ENCODE data around the gene COL11A2. TPM values are rescaled to one million over a fixed set of nuclear protein-coding genes. Genes with fewer than 3 reads are reported as not detected.

The COL11A2 gene
- total RNA-seq, 1 donor from 2014 or later: 0.47 TPM

DNA sequence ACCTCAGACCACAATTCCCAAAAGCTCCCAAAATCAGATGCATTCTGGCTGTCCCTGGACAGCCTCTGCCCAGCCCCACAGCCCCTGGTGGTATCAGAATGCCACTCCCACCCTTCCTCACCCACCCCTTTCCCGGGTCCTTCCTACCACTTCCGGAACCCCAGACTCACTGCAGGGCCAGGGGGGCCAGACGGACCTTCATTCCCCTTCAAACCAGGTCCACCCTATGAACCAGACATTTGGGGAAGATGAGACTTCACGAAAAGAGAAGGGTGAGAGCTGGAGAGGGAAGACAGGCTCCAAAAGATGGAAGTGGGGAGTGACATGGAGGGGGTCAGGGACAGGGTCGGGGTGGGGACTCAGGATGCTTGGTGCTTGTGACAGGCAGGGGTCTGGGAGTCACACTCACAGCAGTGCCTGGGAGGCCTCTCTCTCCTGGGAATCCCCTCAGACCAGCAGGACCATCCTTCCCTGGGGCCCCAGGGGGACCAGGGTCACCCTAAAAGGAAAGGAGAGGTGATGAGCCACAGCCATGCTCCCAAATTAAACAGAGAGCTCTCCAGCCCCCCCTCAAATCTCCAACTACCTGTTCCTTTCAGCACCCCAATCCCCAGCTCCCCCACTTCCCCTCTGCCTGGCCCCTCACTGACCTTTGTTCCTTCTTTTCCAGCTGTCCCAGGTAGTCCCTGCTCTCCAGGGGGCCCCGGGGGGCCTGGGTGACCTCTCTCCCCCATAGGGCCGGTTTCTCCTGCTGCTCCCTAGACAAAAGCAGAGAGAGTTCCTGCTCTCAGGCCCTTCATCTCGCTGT is 20.2 kb downstream of the COL11A2 start:
- Mint-ChIP-seq H3K4me3 (no peak overlapping the region), H3K27me3 (peaks cover 11% of the 10 kb centered on the region), H3K4me1 (peaks cover 16% of the 10 kb centered on the region), H3K27ac (no peak overlapping the region), H3K36me3 (ENCODE audit: low read depth) (no peaks in the 10 kb centered on the region), H3K9me3 (no peaks in the 10 kb centered on the region)
- ATAC-seq (ENCODE audit: low read depth) (no peak), DNase-seq (no peak)
- CTCF ChIA-PET: interaction anchor here (0.9 to 1.8 kb wide), 6 partner anchors 15 to 172 kb away, joined by 3 to 7 read pairs (median 5); no protein-coding TSS in a partner anchor
- POLR2A ChIA-PET: no interaction called here
- TF ChIP-seq, protein P1, sequence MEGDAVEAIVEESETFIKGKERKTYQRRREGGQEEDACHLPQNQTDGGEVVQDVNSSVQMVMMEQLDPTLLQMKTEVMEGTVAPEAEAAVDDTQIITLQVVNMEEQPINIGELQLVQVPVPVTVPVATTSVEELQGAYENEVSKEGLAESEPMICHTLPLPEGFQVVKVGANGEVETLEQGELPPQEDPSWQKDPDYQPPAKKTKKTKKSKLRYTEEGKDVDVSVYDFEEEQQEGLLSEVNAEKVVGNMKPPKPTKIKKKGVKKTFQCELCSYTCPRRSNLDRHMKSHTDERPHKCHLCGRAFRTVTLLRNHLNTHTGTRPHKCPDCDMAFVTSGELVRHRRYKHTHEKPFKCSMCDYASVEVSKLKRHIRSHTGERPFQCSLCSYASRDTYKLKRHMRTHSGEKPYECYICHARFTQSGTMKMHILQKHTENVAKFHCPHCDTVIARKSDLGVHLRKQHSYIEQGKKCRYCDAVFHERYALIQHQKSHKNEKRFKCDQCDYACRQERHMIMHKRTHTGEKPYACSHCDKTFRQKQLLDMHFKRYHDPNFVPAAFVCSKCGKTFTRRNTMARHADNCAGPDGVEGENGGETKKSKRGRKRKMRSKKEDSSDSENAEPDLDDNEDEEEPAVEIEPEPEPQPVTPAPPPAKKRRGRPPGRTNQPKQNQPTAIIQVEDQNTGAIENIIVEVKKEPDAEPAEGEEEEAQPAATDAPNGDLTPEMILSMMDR (IDR thresholded peaks at IDR 0.05): no peak
- intact Hi-C loops (cut with micrococcal nuclease): loop anchor here (1.0 kb wide), 1 partner anchor 172 kb away; no protein-coding TSS in a partner anchor

DNA sequence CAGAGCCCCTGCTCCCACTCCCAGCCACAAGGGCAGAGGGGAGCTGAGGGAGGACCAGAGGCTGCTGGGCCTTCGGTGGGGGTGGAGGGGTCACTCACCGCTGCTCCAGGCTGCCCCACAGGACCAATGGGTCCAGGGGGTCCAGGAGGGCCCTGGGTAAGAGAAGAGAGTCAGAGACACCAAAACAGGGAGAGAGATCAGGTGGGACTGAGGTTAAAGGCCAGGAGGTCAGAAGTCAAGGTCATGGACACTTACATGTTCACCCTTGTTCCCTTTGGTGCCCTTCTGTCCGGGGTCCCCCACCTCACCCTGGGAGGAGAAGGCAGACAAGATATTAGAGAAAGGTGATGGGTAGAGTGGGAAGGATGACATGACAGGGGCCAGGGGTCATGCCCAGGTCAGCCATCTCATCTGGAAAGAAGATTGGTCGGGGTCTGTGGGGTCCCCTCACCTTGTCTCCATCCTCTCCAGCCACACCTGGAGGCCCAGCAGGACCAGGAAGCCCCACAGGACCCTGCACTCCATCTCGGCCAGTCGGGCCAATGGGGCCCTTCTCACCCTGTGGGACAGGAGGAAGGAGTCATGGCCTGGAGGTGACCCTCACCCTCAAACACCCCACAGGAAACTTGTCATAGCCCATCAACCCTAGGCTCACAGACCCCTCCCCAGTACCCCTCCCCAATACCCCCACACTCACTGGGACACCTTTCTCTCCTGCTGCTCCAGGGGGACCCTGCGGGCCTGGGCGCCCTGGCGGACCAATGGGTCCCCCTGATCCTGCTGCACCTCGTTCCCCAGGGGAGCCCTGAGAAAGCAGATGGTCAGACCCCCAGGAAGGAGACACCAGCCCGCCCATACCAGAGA is 21.0 kb downstream of the COL11A2 start:
- ChIA-PET CTCF (interaction anchor here (1.2 to 1.8 kb wide), 3 partner anchors 77 to 171 kb away, joined by 5 to 7 read pairs (median 5); no protein-coding TSS in a partner anchor), POLR2A (interaction anchor here (1.2 kb wide), 1 partner anchor 203 kb away, joined by 6 read pairs; the partner anchor contains the start of gene BRD2)
- peaks cover 16% of the 10 kb centered on the region for H3K4me1 Mint-ChIP-seq
- ATAC-seq (ENCODE audit: low read depth) (no peak), DNase-seq (no peak)
- no peaks in the 10 kb centered on the region for H3K9me3 Mint-ChIP-seq
- intact Hi-C loops (cut with micrococcal nuclease): no loop called here
- H3K27ac Mint-ChIP-seq: no peak overlapping the region
- peaks cover 11% of the 10 kb centered on the region for H3K27me3 Mint-ChIP-seq
- H3K4me3 Mint-ChIP-seq: no peak overlapping the region
- no peaks in the 10 kb centered on the region for H3K36me3 Mint-ChIP-seq (ENCODE audit: low read depth)
- TF ChIP-seq, protein P1 (IDR thresholded peaks at IDR 0.05): no peak

DNA sequence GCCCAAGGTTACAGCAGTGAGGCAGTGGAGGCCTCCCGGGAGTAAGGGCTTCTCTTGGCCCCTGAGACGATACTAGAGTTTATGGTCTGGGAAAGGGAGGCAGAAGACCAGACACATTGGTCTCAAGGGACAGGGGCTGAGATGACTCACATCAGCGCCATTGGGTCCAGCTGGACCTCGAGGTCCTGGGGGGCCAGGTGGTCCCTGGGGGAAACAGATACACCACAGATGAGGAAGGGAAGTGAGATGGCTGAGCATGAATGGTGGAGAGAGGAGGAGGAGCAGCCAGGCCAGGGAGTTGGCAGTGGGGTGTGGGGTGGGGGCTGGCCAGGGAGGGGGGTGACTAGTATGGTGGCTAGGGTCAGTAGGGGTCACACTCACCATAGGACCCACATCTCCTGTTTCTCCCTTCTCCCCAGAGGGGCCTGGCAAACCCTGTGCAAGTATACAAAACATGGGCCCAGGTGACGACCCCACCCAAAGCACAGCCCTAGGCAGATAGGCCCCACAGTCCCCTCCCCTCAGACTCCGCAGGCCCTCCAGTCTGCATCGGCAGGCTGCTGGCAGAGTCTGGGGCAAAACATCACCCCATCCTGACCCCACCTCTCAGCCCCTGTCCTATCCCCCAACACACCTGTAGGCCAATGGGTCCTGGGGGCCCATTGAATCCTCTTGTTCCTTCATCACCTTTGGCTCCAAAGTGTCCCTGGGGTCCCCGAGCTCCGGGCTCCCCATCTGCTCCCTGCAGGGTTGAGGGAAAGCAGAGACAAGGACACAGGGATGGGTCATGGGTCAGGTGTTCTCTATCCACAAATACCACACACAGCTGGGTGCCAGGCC is 21.9 kb downstream of the COL11A2 start:
- TF ChIP-seq, protein P1 (IDR thresholded peaks at IDR 0.05): no peak
- POLR2A ChIA-PET: interaction anchor here (0.6 to 1.2 kb wide), 2 partner anchors 30 to 202 kb away, joined by 3 to 6 read pairs; partner anchors contain the start of gene BRD2
- ATAC-seq (ENCODE audit: low read depth) (peak; percentile 76), DNase-seq (peak; percentile 38)
- Mint-ChIP-seq H3K4me3 (no peak overlapping the region), H3K9me3 (no peaks in the 10 kb centered on the region), H3K27ac (no peak overlapping the region), H3K27me3 (peaks cover 8% of the 10 kb centered on the region), H3K36me3 (ENCODE audit: low read depth) (no peaks in the 10 kb centered on the region), H3K4me1 (peaks cover 16% of the 10 kb centered on the region)
- CTCF ChIA-PET: interaction anchor here (1.1 kb wide), 1 partner anchor 170 kb away, joined by 3 read pairs; no protein-coding TSS in a partner anchor
- intact Hi-C loops (cut with micrococcal nuclease): no loop called here

DNA sequence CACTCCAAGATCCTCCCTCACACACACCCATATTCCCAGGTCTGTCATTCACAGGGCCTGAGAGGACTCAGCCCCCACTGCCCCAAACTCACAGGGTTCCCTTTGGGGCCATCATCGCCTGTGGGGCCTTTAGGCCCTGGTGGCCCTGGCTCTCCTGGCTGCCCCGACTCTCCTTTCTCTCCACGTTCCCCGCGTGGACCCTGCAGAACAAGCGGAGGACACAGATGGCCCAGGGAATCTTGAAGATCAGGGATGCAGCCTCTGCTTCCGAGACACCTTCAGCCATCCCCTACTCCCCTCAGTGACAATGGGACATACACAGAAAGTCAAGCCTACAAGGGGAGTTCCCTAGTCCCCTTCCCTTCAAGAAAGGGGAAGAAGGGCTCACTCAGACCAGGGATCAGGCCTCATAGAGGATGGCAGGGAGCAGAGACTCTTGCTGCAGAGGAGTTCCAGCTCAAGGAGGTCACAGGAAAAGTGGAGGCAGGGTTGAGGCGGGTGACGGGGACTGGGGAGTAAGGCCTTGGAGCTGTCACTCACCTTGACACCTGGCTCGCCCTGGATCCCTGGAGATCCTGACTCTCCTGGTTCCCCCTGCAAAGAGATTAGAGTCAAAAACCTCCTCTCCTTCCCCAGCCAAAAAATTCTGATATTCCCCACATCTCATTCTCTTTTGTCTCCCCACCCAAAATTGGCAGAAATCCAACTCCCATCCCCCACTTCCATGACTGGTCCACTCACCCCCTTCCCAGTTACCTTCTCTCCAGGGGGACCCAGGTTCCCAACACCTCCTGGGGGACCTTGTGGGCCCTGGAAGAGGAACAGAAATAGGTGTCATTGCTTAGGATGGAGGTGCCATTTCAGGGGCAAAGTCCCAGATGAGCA is 22.7 kb downstream of the COL11A2 start:
- Mint-ChIP-seq H3K9me3 (no peaks in the 10 kb centered on the region), H3K36me3 (ENCODE audit: low read depth) (no peaks in the 10 kb centered on the region), H3K4me1 (peaks cover 16% of the 10 kb centered on the region), H3K4me3 (no peak overlapping the region), H3K27me3 (peaks cover 5% of the 10 kb centered on the region), H3K27ac (no peak overlapping the region)
- DNase-seq (no peak), ATAC-seq (ENCODE audit: low read depth) (no peak)
- POLR2A ChIA-PET: interaction anchor here (0.6 kb wide), 1 partner anchor 30 kb away, joined by 3 read pairs; no protein-coding TSS in a partner anchor
- CTCF ChIA-PET: interaction anchor here (1.1 kb wide), 1 partner anchor 169 kb away, joined by 3 read pairs; no protein-coding TSS in a partner anchor
- intact Hi-C loops (cut with micrococcal nuclease): no loop called here
- TF ChIP-seq, protein P1 (IDR thresholded peaks at IDR 0.05): no peak
